ENCODE measurements around the gene IPO4. TPM values are rescaled to one million over a fixed set of nuclear protein-coding genes. Genes with fewer than 3 reads are reported as not detected.
"Not testable (repeated sequence)": the region's sequence is repeated elsewhere in the genome, so short reads cannot be mapped to it uniquely, and the experiment has no call there.

The IPO4 gene
- total RNA-seq, 2 experiments from 2014 or later, result 36.6 to 37.9 TPM

DNA sequence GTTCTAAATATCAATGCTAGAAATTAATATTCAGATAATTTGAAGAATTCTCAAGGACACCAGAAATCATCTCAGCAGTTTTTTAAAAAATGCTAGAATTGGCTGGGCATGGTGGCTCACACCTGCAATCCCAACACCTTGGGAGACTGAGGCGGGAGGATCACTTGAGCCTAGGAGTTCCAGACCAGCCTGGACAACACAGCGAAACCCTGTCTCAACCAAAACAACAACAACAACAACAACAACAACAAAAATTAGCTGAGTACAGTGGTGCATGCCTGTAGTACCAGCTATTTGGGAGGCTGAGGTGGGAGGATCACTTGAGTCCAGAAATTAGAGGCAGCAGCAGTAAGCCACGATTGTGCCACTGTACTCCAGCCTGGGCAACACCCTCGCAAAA is 30.5 kb upstream of the IPO4 start:
- ATAC-seq (ENCODE audit: poor library complexity) (no peak), DNase-seq (no peak)
- H3K27ac Mint-ChIP-seq, result no peak overlapping the region
- Histone ChIP-seq H3K4me3 (ENCODE audit: low read length) (no peak overlapping the region), H3K36me3 (ENCODE audit: insufficient read depth, low read length) (peaks cover 9% of the 10 kb centered on the region), H3K4me1 (ENCODE audit: insufficient read depth, low read length) (peaks cover 21% of the 10 kb centered on the region), H3K9me3 (ENCODE audit: control insufficient read depth in 1 of 2, insufficient read depth in 1 of 2, low read length in 2 of 2) (no peaks in the 10 kb centered on the region), H3K27me3 (ENCODE audit: control insufficient read depth in 1 of 2, insufficient read depth in 2 of 2, low read length in 2 of 2) (no peaks in the 10 kb centered on the region), H3K27ac (ENCODE audit: low read depth in 1 of 2, low read length in 2 of 2) (no peak overlapping the region)
- ChIA-PET POLR2A (interaction anchor here (1.4 to 2.0 kb wide), 2 partner anchors 23 to 55 kb away, joined by 3 to 11 read pairs; partner anchors contain the start of gene TINF2), CTCF (interaction anchor here (0.7 to 2.9 kb wide), 2 partner anchors 9 to 23 kb away, joined by 5 to 12 read pairs; partner anchors contain the start of gene TINF2)
- H3K9me3 Mint-ChIP-seq, result no peaks in the 10 kb centered on the region
- peaks cover 19% of the 10 kb centered on the region for H3K4me1 Mint-ChIP-seq (ENCODE audit: low read depth)
- peaks cover 13% of the 10 kb centered on the region for H3K36me3 Mint-ChIP-seq (ENCODE audit: low read depth)
- no peaks in the 10 kb centered on the region for H3K27me3 Mint-ChIP-seq
- no peak overlapping the region for H3K4me3 Mint-ChIP-seq
- intact Hi-C loops (cut with DNase I, micrococcal nuclease), result loop anchor here in 1 of 2 experiments (5.0 kb wide), 1 partner anchor 213 kb away; no protein-coding TSS in a partner anchor
- TF ChIP-seq, protein P1, sequence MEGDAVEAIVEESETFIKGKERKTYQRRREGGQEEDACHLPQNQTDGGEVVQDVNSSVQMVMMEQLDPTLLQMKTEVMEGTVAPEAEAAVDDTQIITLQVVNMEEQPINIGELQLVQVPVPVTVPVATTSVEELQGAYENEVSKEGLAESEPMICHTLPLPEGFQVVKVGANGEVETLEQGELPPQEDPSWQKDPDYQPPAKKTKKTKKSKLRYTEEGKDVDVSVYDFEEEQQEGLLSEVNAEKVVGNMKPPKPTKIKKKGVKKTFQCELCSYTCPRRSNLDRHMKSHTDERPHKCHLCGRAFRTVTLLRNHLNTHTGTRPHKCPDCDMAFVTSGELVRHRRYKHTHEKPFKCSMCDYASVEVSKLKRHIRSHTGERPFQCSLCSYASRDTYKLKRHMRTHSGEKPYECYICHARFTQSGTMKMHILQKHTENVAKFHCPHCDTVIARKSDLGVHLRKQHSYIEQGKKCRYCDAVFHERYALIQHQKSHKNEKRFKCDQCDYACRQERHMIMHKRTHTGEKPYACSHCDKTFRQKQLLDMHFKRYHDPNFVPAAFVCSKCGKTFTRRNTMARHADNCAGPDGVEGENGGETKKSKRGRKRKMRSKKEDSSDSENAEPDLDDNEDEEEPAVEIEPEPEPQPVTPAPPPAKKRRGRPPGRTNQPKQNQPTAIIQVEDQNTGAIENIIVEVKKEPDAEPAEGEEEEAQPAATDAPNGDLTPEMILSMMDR (IDR thresholded peaks at IDR 0.05), result no peak

GRCh38 chr14:24216876-24217275 is 28.3 kb upstream of the IPO4 start:
- Mint-ChIP-seq H3K4me1 (ENCODE audit: low read depth) (peaks cover 40% of the 10 kb centered on the region), H3K36me3 (ENCODE audit: low read depth) (peaks cover 23% of the 10 kb centered on the region), H3K27ac (peak overlapping the region; percentile 96)
- not testable (repeated sequence) for H3K4me3 Mint-ChIP-seq; H3K27me3 Mint-ChIP-seq; H3K4me3 ChIP-seq (ENCODE audit: low read length); H3K36me3 ChIP-seq (ENCODE audit: insufficient read depth, low read length); H3K27me3 ChIP-seq (ENCODE audit: control insufficient read depth in 1 of 2, insufficient read depth in 2 of 2, low read length in 2 of 2); H3K9me3 Mint-ChIP-seq; ATAC-seq (ENCODE audit: poor library complexity); H3K9me3 ChIP-seq (ENCODE audit: control insufficient read depth in 1 of 2, insufficient read depth in 1 of 2, low read length in 2 of 2)
- DNase-seq, result peak in 2 of 14 experiments; percentile 7 to 13
- peak overlapping the region in 1 of 2 donors; percentile 92 for H3K27ac ChIP-seq (ENCODE audit: low read depth in 1 of 2, low read length in 2 of 2)
- ChIA-PET POLR2A (interaction anchor here (0.8 to 1.8 kb wide), 2 partner anchors 21 to 28 kb away, joined by 3 to 13 read pairs; partner anchors contain the start of gene IPO4), CTCF (interaction anchor here (1.4 to 2.4 kb wide), 5 partner anchors 10 to 80 kb away, joined by 3 to 38 read pairs (median 17); partner anchors contain the start of genes RABGGTA and TINF2)
- H3K4me1 ChIP-seq (ENCODE audit: insufficient read depth, low read length), result peaks cover 37% of the 10 kb centered on the region
- intact Hi-C loops (cut with DNase I, micrococcal nuclease), result loop anchor here (1.0 to 5.0 kb wide), 8 partner anchors 15 to 215 kb away; partner anchors contain the start of genes TINF2 (in 2 of the 2), GMPR2 (in 1 of the 2), NEDD8 (in 1 of the 2) and RABGGTA (in 1 of the 2)

DNA sequence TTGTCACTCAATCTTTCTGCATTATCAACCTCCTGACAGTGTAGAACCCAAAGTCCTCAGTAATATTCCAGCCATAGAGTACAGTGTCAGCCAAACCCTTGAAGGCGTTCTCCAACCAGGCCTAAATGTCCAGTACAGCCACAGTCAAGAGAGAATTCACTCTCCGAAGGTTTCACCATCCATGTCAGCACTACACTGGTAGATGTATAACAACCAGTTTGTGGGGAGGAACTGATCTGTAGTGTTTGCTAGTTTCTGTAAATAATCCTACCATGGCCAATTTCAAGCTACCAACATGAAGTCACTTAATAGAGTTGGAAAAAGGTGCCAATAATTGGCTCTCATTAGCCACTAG is 27.7 kb upstream of the IPO4 start:
- Histone ChIP-seq H3K27ac (ENCODE audit: low read depth in 1 of 2, low read length in 2 of 2) (peak overlapping the region; percentile 92), H3K9me3 (ENCODE audit: control insufficient read depth in 1 of 2, insufficient read depth in 1 of 2, low read length in 2 of 2) (no peaks in the 10 kb centered on the region), H3K4me1 (ENCODE audit: insufficient read depth, low read length) (peaks cover 42% of the 10 kb centered on the region), H3K4me3 (ENCODE audit: low read length) (peak overlapping the region; percentile 84), H3K27me3 (ENCODE audit: control insufficient read depth in 1 of 2, insufficient read depth in 2 of 2, low read length in 2 of 2) (no peaks in the 10 kb centered on the region), H3K36me3 (ENCODE audit: insufficient read depth, low read length) (peaks cover 13% of the 10 kb centered on the region)
- H3K27me3 Mint-ChIP-seq, result no peaks in the 10 kb centered on the region
- H3K4me3 Mint-ChIP-seq, result peak overlapping the region; percentile 97
- no peak for ATAC-seq (ENCODE audit: poor library complexity)
- H3K4me1 Mint-ChIP-seq (ENCODE audit: low read depth), result peaks cover 45% of the 10 kb centered on the region
- intact Hi-C loops (cut with DNase I, micrococcal nuclease), result loop anchor here (1.0 to 5.0 kb wide), 8 partner anchors 16 to 216 kb away; partner anchors contain the start of genes TINF2 (in 2 of the 2), GMPR2 (in 1 of the 2), NEDD8 (in 1 of the 2) and RABGGTA (in 1 of the 2)
- no peaks in the 10 kb centered on the region for H3K9me3 Mint-ChIP-seq
- peaks cover 28% of the 10 kb centered on the region for H3K36me3 Mint-ChIP-seq (ENCODE audit: low read depth)
- POLR2A ChIA-PET, result interaction anchor here (0.7 to 4.7 kb wide), 24 partner anchors 9 to 226 kb away, joined by 3 to 144 read pairs (median 8); partner anchors contain the start of genes CBLN3, DCAF11, DHRS1 and EMC9
- no peak for DNase-seq
- CTCF ChIA-PET, result interaction anchor here (0.8 to 2.4 kb wide), 22 partner anchors 11 to 895 kb away, joined by 3 to 38 read pairs (median 6); partner anchors contain the start of genes DHRS1, EMC9, GMPR2 and IPO4
- TF ChIP-seq, protein P1 (IDR thresholded peaks at IDR 0.05), result no peak
- peak overlapping the region; percentile 96 for H3K27ac Mint-ChIP-seq
